Measurements from ENCODE around the gene GGT6.

Gene GGT6

DNA sequence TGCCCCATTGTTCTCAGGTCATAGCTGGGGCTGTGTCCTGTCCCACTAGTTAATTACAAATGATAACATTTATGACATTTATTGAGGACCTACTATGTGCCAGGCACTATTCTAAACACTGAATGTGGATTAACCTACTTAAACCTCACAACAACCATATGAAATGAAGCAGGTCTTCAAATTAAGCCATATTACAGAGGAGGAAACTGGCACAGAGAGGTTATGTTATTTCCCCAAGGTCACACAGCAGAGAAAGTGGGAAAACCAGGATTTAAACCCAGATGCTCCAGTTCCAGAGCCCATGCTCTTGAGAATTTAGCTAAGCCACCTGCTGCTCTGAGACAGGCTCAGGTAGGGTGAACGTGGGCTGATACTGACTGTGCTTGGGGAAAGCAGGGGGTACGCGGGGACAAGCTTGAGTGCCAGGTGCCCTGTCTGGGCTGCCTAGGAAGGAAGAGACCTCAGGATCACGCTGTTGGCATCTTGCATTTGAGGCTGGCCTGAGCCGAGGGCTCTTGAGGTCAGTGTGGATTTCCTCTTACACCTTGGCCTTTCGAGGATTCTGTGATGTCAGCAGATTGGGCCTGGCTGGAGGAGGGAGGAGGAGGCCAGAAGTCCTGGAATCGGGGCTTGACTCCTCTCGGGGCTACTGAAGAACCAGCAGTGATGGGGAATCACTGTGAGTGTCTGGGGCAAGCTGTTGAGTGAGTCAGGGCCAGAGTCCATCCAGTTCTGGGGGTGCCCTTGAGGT lies 52.8 kb downstream of the GGT6 start:
- Histone ChIP-seq H3K4me3 (ENCODE audit: low read length) (no peak overlapping the region), H3K36me3 (ENCODE audit: insufficient read depth, low read length) (no peaks in the 10 kb centered on the region), H3K27ac (ENCODE audit: low read depth, low read length) (no peak overlapping the region), H3K9me3 (ENCODE audit: insufficient read depth, low read depth, low read length) (no peaks in the 10 kb centered on the region), H3K27me3 (ENCODE audit: insufficient read depth, low read length) (no peaks in the 10 kb centered on the region), H3K9ac (ENCODE audit: low read depth, low read length) (no peak overlapping the region), H3K4me1 (ENCODE audit: insufficient read depth, low read length) (no peaks in the 10 kb centered on the region)
- WGBS, result 93% methylated on average over 8 of the region's 8 CpGs
